Embryonic facial prominence (tissue), 1 donor: ENCODE data around the gene LARP4B.

Experiments used
- DNase-seq: peaks from one replicate; pipeline ENCODE4 v3.0.0-alpha.2; 2016; ENCODE audit errors: extremely low spot score

The LARP4B gene

GRCh38 chr10:828191-828590 is 103.3 kb downstream of the LARP4B start:
- DNase-seq = no peak

- DNase-seq = no peak
Observed at GRCh38 chr10:824946-825345, 106.6 kb downstream of the LARP4B start.

- no peak for DNase-seq
Observed at GRCh38 chr10:824497-824896, 107.0 kb downstream of the LARP4B start.

- no peak for DNase-seq
Observed at GRCh38 chr10:822661-823367, 108.7 kb downstream of the LARP4B start.

GRCh38 chr10:822197-822596 is 109.3 kb downstream of the LARP4B start:
- DNase-seq = no peak

GRCh38 chr10:821322-821721 is 110.2 kb downstream of the LARP4B start:
- DNase-seq = no peak

GRCh38 chr10:819816-820215 is 111.7 kb downstream of the LARP4B start:
- no peak for DNase-seq

- DNase-seq = no peak
Observed at GRCh38 chr10:819326-819725, 112.2 kb downstream of the LARP4B start.

GRCh38 chr10:818526-819220 is 112.8 kb downstream of the LARP4B start:
- DNase-seq = no peak

- no peak for DNase-seq
Observed at GRCh38 chr10:818010-818409, 113.5 kb downstream of the LARP4B start.

GRCh38 chr10:817371-817770 is 114.1 kb downstream of the LARP4B start:
- no peak for DNase-seq

GRCh38 chr10:816958-817357 is 114.5 kb downstream of the LARP4B start:
- DNase-seq = no peak

- no peak for DNase-seq
Observed at GRCh38 chr10:816091-816477, 115.4 kb downstream of the LARP4B start.

- no peak for DNase-seq
Observed at GRCh38 chr10:815338-816090, 116.0 kb downstream of the LARP4B start.

GRCh38 chr10:814536-815302 is 116.8 kb downstream of the LARP4B start:
- no peak for DNase-seq

- DNase-seq = no peak
Observed at GRCh38 chr10:813286-813685, 118.2 kb downstream of the LARP4B start.

- DNase-seq = no peak
Observed at GRCh38 chr10:812787-813186, 118.7 kb downstream of the LARP4B start.

GRCh38 chr10:811379-812175 is 119.9 kb downstream of the LARP4B start:
- DNase-seq = no peak

- DNase-seq = no peak
Observed at GRCh38 chr10:810351-810846, 121.1 kb downstream of the LARP4B start.

GRCh38 chr10:809671-810350 is 121.7 kb downstream of the LARP4B start:
- DNase-seq = no peak
